PC-3 (cell line): ENCODE data around the gene RPL10A.

Experiments used
- EZH2 ChIP-seq: fragments of 300-600 bp; sonication (generic); IDR thresholded peaks from one replicate; pipeline ENCODE4 v1.6.1; 2017; ENCODE audit warnings: antibody characterized with exemption, mild to moderate bottlenecking, low read length; ENCODE audit not compliant: unreplicated experiment
- EZH2phosphoT487 ChIP-seq: fragments of 300-600 bp; sonication (generic); IDR thresholded peaks from 2 replicates; pipeline ENCODE4 v1.6.1; 2018; ENCODE audit warnings: mild to moderate bottlenecking, antibody characterized with exemption, low read length, borderline replicate concordance
- TF ChIP-seq, protein P1 (sequence below): fragments of 300-600 bp; sonication (generic); conservative IDR thresholded peaks from 2 replicates; pipeline ENCODE4 v1.5.1; 2017; ENCODE audit warnings: antibody characterized with exemption, low read depth, mild to moderate bottlenecking, low read length

GRCh38 chr6:35426074-35426473 lies 42.1 kb upstream of the RPL10A start:
- TF ChIP-seq, protein P1, sequence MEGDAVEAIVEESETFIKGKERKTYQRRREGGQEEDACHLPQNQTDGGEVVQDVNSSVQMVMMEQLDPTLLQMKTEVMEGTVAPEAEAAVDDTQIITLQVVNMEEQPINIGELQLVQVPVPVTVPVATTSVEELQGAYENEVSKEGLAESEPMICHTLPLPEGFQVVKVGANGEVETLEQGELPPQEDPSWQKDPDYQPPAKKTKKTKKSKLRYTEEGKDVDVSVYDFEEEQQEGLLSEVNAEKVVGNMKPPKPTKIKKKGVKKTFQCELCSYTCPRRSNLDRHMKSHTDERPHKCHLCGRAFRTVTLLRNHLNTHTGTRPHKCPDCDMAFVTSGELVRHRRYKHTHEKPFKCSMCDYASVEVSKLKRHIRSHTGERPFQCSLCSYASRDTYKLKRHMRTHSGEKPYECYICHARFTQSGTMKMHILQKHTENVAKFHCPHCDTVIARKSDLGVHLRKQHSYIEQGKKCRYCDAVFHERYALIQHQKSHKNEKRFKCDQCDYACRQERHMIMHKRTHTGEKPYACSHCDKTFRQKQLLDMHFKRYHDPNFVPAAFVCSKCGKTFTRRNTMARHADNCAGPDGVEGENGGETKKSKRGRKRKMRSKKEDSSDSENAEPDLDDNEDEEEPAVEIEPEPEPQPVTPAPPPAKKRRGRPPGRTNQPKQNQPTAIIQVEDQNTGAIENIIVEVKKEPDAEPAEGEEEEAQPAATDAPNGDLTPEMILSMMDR, result no peak
- TF ChIP-seq EZH2, result no peak
- TF ChIP-seq EZH2phosphoT487, result no peak
